Neural cell (in vitro differentiated cells): ENCODE data around the gene NANOS2.

Experiments
- EP300 ChIP-seq: fragments of 450-650 bp; conservative IDR thresholded peaks from 2 replicates; pipeline ENCODE4 v1.6.1; 2014; ENCODE audit warnings: antibody characterized with exemption, mild to moderate bottlenecking, moderate library complexity; ENCODE audit not compliant: poor library complexity, severe bottlenecking
- POLR2AphosphoS5 ChIP-seq: IDR thresholded peaks from 2 replicates; pipeline ENCODE4 v1.6.1; 2012
- REST ChIP-seq: IDR thresholded peaks from 2 replicates; pipeline ENCODE4 v1.6.1; 2012; ENCODE audit warnings: borderline replicate concordance
- SMC3 ChIP-seq: fragments of 450-650 bp; conservative IDR thresholded peaks from 2 replicates; pipeline ENCODE4 v1.6.1; 2014; ENCODE audit warnings: antibody characterized with exemption, mild to moderate bottlenecking, moderate library complexity; ENCODE audit not compliant: poor library complexity
- TF ChIP-seq, protein P1 (sequence below): fragments of 450-650 bp; IDR thresholded peaks from 2 replicates; pipeline ENCODE4 v1.5.1; 2014; ENCODE audit warnings: antibody characterized with exemption, mild to moderate bottlenecking, moderate library complexity; ENCODE audit not compliant: poor library complexity, severe bottlenecking

GRCh38 chr19:45947926-45948325, 33.3 kb upstream of the NANOS2 start:
- TF ChIP-seq, protein P1, sequence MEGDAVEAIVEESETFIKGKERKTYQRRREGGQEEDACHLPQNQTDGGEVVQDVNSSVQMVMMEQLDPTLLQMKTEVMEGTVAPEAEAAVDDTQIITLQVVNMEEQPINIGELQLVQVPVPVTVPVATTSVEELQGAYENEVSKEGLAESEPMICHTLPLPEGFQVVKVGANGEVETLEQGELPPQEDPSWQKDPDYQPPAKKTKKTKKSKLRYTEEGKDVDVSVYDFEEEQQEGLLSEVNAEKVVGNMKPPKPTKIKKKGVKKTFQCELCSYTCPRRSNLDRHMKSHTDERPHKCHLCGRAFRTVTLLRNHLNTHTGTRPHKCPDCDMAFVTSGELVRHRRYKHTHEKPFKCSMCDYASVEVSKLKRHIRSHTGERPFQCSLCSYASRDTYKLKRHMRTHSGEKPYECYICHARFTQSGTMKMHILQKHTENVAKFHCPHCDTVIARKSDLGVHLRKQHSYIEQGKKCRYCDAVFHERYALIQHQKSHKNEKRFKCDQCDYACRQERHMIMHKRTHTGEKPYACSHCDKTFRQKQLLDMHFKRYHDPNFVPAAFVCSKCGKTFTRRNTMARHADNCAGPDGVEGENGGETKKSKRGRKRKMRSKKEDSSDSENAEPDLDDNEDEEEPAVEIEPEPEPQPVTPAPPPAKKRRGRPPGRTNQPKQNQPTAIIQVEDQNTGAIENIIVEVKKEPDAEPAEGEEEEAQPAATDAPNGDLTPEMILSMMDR = no peak
- TF ChIP-seq POLR2AphosphoS5 = no peak
- TF ChIP-seq EP300 = no peak
- no peak for TF ChIP-seq SMC3
- TF ChIP-seq REST = no peak
